Sigmoid colon (tissue), 7 donors: Measurements from ENCODE around the gene ANAPC16. TPM values are rescaled to one million over a fixed set of nuclear protein-coding genes. Genes with fewer than 3 reads are reported as not detected.

Source experiments
- DNase-seq: peaks from one replicate; pipeline ENCODE4 v3.0.0-alpha.2; 2019
- H3K27ac ChIP-seq, 4 donors: fragments of 200-600 bp; sonication (generic); one replicate each; pipeline ENCODE4 v1.5.1; 2016 to 2019; ENCODE audit warnings: mild to moderate bottlenecking in 1 of 4
- H3K27me3 ChIP-seq, 3 donors: fragments of 200-600 bp; sonication (generic); one replicate each; pipeline ENCODE4 v1.5.1; 2019; ENCODE audit warnings: mild to moderate bottlenecking in 1 of 3
- H3K36me3 ChIP-seq, 4 donors: fragments of 200-600 bp; sonication (generic); one replicate each; pipeline ENCODE4 v1.5.1; 2016 to 2019
- H3K4me1 ChIP-seq, 4 donors: fragments of 200-600 bp; sonication (generic); one replicate each; pipeline ENCODE4 v1.5.1; 2017 to 2019
- H3K4me3 ChIP-seq, 4 donors: fragments of 200-600 bp; sonication (generic); one replicate each; pipeline ENCODE4 v1.5.1; 2017 to 2019; ENCODE audit warnings: mild to moderate bottlenecking in 2 of 4, moderate library complexity in 1 of 4
- H3K9me3 ChIP-seq, 4 donors: fragments of 200-600 bp in 3 of 4; sonication (generic) in 3 of 4; one replicate each; pipeline versions ENCODE4 v1.5.1 to v1.6.1; 2013 to 2019
- CTCF ChIP-seq, 4 experiments: fragments of 450-650 bp in 3 of 4; fragments of 200-600 bp in 1 of 4; IDR thresholded peaks; one replicate each; pipeline ENCODE4 v1.5.1; 2016 to 2019; ENCODE audit warnings: antibody characterized with exemption in 4 of 4, mild to moderate bottlenecking in 3 of 4, moderate library complexity in 2 of 4
- EP300 ChIP-seq, 4 donors: sonication (generic); formaldehyde crosslinking; IDR thresholded peaks; one replicate each; pipeline ENCODE4 v1.6.1; 2017; ENCODE audit warnings: antibody characterized with exemption in 4 of 4
- POLR2A ChIP-seq, 2 donors: fragments of 450-650 bp; IDR thresholded peaks; one replicate each; pipeline ENCODE4 v1.6.1; 2016; ENCODE audit warnings: antibody characterized with exemption in 2 of 2, mild to moderate bottlenecking in 2 of 2, moderate library complexity in 2 of 2
- POLR2AphosphoS5 ChIP-seq, 4 donors: sonication (generic); formaldehyde crosslinking; IDR thresholded peaks; one replicate each; pipeline ENCODE4 v1.6.1; 2017; ENCODE audit warnings: antibody characterized with exemption in 4 of 4
- WGBS, 2 donors: extraction: QIAGEN DNeasy Blood & Tissue Kit; methylation state at CpG; one replicate each; pipeline ENCODE4 v1.1.7; 2013; 5-methylcytosine and 5-hydroxymethylcytosine counted together
- intact Hi-C: fragments of 100-400 bp; cut with DNase I; formaldehyde crosslinking; loops from one replicate; pipeline ENCODE4 v1.15.1; 2023
- polyA plus RNA-seq, 3 donors: library from polyadenylated mRNA; stranded (reverse); fragments of 200-250 nt; gene quantifications; one replicate each; pipeline ENCODE4 v1.2.3, GENCODE V29; 2013
- total RNA-seq, 4 donors: library from RNA; depleted of rRNA; stranded (reverse); fragments of >200 nt; gene quantifications; one replicate each; pipeline ENCODE4 v1.1.0, GENCODE V29; 2016
- donor health status: healthy with polysubstance abuse.
- donor health status: Bipolar disorder and iron deficiency.
- donor health status: healthy.

ANAPC16 gene
- total and polyA plus RNA-seq, 7 donors = 80.0 to 228 (median 187) TPM

- no peaks in the 10 kb centered on the region for H3K9me3 ChIP-seq
- 82 to 91% methylated on average over 6 of the region's 6 CpGs for WGBS, 2 donors
- DNase-seq = peak; percentile 13
- peaks cover 0 to 52% (median 8%) of the 10 kb centered on the region in 4 donors for H3K36me3 ChIP-seq
- H3K4me1 ChIP-seq = peaks cover 0 to 33% (median 28%) of the 10 kb centered on the region in 4 donors
- intact Hi-C loops = no loop called here
- H3K27ac ChIP-seq = peak overlapping the region; percentile 49 to 64 (median 62)
- no peak overlapping the region for H3K4me3 ChIP-seq
- TF ChIP-seq POLR2AphosphoS5 (IDR thresholded peaks at IDR 0.05) (no peak), EP300 (IDR thresholded peaks at IDR 0.05) (no peak), POLR2A (IDR thresholded peaks at IDR 0.05) (no peak), CTCF (IDR thresholded peaks at IDR 0.05) (no peak)
- H3K27me3 ChIP-seq = no peaks in the 10 kb centered on the region
These were observed 12.0 kb downstream of the ANAPC16 start for GRCh38 chr10:72227826-72228225.

GRCh38 chr10:72228318-72228751 lies 12.5 kb downstream of the ANAPC16 start:
- peaks cover 0 to 29% (median 23%) of the 10 kb centered on the region in 4 donors for H3K4me1 ChIP-seq
- WGBS, 2 donors = 78 to 79% methylated on average over 2 of the region's 2 CpGs
- no peaks in the 10 kb centered on the region for H3K27me3 ChIP-seq
- H3K4me3 ChIP-seq = no peak overlapping the region
- no peak for TF ChIP-seq POLR2AphosphoS5 (IDR thresholded peaks at IDR 0.05)
- TF ChIP-seq CTCF (IDR thresholded peaks at IDR 0.05) = no peak
- no peak for TF ChIP-seq EP300 (IDR thresholded peaks at IDR 0.05)
- TF ChIP-seq POLR2A (IDR thresholded peaks at IDR 0.05) = no peak
- intact Hi-C loops = no loop called here
- peak overlapping the region; percentile 49 to 64 (median 62) for H3K27ac ChIP-seq
- DNase-seq = no peak
- peaks cover 4 to 57% (median 10%) of the 10 kb centered on the region in 4 donors for H3K36me3 ChIP-seq
- no peaks in the 10 kb centered on the region for H3K9me3 ChIP-seq

- intact Hi-C loops = no loop called here
- Histone ChIP-seq H3K9me3 (no peaks in the 10 kb centered on the region), H3K4me1 (peaks cover 0 to 28% (median 14%) of the 10 kb centered on the region in 4 donors), H3K27ac (peak overlapping the region; percentile 32 to 64 (median 62)), H3K36me3 (peaks cover 7 to 61% (median 20%) of the 10 kb centered on the region in 4 donors), H3K4me3 (no peak overlapping the region), H3K27me3 (no peaks in the 10 kb centered on the region)
- no peak for TF ChIP-seq CTCF (IDR thresholded peaks at IDR 0.05)
- TF ChIP-seq POLR2A (IDR thresholded peaks at IDR 0.05) = no peak
- peak; percentile 30 to 72 (median 40) for TF ChIP-seq POLR2AphosphoS5 (IDR thresholded peaks at IDR 0.05)
- peak; percentile 74 for DNase-seq
- WGBS, 2 donors = 80% methylated on average over 8 of the region's 8 CpGs
These were observed 13.7 kb downstream of the ANAPC16 start for GRCh38 chr10:72229261-72230251.

- intact Hi-C loops = no loop called here
- H3K9me3 ChIP-seq = no peaks in the 10 kb centered on the region
- no peaks in the 10 kb centered on the region for H3K27me3 ChIP-seq
These were observed 17.8 kb downstream of the ANAPC16 start for GRCh38 chr10:72233621-72234020.

More at GRCh38 chr10:72233621-72234020, 17.8 kb downstream of the ANAPC16 start:
- Histone ChIP-seq H3K36me3 (peaks cover 7 to 77% (median 28%) of the 10 kb centered on the region in 4 donors), H3K4me1 (peaks cover 0 to 19% (median 7%) of the 10 kb centered on the region in 4 donors), H3K4me3 (no peak overlapping the region), H3K27ac (no peak overlapping the region)
- no peak for DNase-seq
- TF ChIP-seq EP300 (IDR thresholded peaks at IDR 0.05) = no peak
- no peak for TF ChIP-seq POLR2AphosphoS5 (IDR thresholded peaks at IDR 0.05)
- no peak for TF ChIP-seq POLR2A (IDR thresholded peaks at IDR 0.05)
- no peak for TF ChIP-seq CTCF (IDR thresholded peaks at IDR 0.05)
